AG20443 (cell line): ENCODE results near the gene FAAH2.
"Not testable (repeated sequence)": the region's sequence is repeated elsewhere in the genome, so short reads cannot be mapped to it uniquely, and the experiment has no call there.

Experiments used
- DNase-seq: peaks from one replicate; pipeline ENCODE4 v3.0.0; 2012; ENCODE audit warnings: low spot score, mixed read lengths

The FAAH2 gene, protein sequence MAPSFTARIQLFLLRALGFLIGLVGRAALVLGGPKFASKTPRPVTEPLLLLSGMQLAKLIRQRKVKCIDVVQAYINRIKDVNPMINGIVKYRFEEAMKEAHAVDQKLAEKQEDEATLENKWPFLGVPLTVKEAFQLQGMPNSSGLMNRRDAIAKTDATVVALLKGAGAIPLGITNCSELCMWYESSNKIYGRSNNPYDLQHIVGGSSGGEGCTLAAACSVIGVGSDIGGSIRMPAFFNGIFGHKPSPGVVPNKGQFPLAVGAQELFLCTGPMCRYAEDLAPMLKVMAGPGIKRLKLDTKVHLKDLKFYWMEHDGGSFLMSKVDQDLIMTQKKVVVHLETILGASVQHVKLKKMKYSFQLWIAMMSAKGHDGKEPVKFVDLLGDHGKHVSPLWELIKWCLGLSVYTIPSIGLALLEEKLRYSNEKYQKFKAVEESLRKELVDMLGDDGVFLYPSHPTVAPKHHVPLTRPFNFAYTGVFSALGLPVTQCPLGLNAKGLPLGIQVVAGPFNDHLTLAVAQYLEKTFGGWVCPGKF

GRCh38 chrX:57286507-57287251 is at the start of gene FAAH2:
TSS of gene FAAH2 (plus strand) at chrX:57286706. CDS start at chrX:57286826, 120 bp downstream.
- no peak for DNase-seq

DNA sequence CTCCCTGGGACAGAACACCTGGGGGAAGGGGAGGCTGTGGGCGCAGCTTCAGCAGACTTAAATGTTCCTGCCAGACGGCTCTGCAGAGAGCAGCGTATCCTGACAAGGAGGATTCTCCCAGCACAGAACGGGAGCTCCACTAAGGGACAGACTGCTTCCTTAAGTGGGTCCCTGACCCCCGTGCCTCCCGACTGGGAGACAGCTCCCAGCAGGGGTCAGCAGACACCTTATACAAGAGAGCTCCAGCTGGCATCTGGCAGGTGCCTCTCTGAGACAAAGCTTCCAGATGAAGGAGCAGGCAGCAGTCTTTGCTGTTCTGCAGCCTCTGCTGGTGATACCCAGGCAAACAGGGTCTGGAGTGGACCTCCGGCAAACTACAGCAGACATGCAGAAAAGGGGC is 44.5 kb upstream of the FAAH2 start:
- DNase-seq: no peak

- no peak for DNase-seq
Observed at GRCh38 chrX:57251965-57252364, 34.5 kb upstream of the FAAH2 start.

GRCh38 chrX:57265126-57265525 is 21.4 kb upstream of the FAAH2 start:
- DNase-seq: no peak

DNA sequence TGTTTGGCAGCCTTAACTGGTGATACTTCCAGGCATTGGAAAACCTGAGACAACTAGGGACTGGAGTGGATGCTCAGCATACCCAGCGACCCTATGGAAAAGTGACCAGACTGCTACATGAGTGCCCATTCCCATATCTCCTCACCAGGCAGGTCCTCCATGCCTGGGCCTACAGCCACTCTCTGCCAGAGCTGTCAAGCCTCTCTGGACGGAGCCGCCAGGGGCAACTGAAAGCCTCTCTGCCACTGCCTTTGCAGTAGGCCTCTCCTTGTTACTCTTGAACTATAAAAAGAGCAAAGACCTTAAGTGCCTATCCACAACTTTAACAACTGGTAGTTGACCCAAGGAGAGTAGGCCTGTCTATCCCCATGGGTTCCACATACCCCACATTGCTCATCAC is 20.2 kb upstream of the FAAH2 start:
- DNase-seq: no peak

DNA sequence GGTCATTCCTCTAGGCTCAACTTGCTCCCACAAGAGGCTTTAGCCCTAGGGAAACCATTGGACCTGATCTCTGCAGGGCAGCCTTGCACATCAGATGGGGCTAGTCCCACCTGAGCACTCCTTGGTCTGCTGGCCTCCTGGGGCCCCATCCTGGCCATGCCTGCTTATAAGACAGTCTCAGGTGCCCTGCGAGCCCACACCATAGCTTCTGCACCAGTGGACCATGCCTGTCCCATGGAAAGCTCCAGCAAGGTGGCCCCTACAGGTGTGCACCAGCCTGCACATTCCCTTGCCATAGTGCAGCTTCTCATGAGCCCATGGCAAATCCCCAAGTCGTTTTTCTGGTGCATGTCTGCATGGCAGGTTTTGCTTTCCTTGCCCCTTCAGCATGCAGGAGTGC is 19.6 kb upstream of the FAAH2 start:
- no peak for DNase-seq

DNA sequence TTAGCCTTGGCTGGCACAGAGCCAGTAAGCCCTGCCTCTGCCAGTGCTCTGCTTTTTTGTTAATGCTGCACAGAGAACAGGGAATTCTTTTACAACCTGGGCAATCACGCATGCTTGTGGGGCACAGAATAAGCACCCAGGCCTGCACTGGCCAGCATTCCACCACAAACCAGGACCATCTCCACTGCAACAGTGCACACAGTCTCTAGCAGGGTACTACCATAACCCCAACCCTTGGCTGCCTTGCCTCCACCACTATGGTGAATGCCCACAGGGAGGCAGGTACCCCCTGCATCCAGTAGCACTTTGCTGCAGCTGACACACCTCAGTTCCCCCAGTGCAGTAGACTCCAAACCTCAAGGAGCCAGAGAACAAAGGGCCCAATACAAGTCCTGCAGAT is 19.2 kb upstream of the FAAH2 start:
- DNase-seq: no peak

DNA sequence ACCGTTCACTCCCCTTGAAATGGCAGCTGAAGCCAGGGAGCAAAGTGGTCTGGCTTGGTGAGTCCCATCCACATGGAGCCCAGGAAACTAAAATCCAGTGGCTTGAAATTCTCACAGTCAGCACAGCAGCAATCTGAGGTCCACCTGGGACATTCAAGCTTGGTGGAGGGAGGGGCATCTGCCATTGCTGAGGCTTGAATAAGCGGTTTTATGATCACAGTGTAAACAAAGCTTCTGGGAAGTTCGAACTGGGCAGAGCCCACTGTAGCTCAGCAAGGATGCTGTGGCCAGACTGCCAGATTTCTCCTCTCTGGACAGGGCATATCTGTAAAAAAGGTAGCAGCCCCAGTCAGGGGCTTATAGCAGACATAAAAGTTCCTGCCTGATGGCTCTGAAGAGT is 15.5 kb upstream of the FAAH2 start:
- DNase-seq: no peak

GRCh38 chrX:57282568-57282967 is 3.9 kb upstream of the FAAH2 start:
- no peak for DNase-seq

GRCh38 chrX:57285001-57285400 is 1.5 kb upstream of the FAAH2 start:
- DNase-seq: no peak

GRCh38 chrX:57289089-57289488 is 2.6 kb downstream of the FAAH2 start:
- no peak for DNase-seq

- DNase-seq: no peak
Observed at GRCh38 chrX:57294961-57295360, 8.5 kb downstream of the FAAH2 start.

- not testable (repeated sequence) for DNase-seq
Observed at GRCh38 chrX:57295679-57296078, 9.2 kb downstream of the FAAH2 start.

DNA sequence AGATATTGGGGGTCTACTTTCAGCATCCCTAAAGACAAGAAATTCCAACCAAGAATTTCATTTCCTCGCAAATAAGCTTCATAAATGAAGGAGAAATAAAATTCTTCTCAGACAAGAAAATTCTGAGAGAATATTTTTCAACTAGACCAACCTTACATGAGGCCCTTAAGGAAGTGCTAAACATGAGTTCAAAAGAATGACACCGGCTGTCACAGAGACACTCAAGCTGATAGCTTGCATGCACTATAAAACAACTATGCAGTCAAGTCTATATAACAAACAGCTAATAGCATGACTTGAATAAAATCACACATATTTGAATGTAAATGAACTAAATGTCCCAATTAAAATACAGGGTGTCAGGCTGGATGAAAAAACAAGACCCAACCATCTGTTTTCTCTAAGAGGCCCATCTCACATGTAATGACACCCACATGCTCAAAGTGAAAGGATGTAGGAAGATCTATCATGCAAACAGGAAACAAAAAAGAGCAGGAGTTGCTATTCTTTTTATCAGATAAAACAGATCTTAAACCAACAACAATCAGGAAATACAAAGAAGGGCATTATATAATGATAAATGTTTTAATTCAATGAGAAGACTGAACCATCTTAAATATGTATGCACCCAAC is 27.2 kb downstream of the FAAH2 start:
- no peak for DNase-seq

- DNase-seq: no peak
Observed at GRCh38 chrX:57329008-57329407, 42.5 kb downstream of the FAAH2 start.

GRCh38 chrX:57335790-57336189 is 49.3 kb downstream of the FAAH2 start:
- DNase-seq: not testable (repeated sequence)

GRCh38 chrX:57353472-57354132 is 67.1 kb downstream of the FAAH2 start:
- DNase-seq: no peak

DNA sequence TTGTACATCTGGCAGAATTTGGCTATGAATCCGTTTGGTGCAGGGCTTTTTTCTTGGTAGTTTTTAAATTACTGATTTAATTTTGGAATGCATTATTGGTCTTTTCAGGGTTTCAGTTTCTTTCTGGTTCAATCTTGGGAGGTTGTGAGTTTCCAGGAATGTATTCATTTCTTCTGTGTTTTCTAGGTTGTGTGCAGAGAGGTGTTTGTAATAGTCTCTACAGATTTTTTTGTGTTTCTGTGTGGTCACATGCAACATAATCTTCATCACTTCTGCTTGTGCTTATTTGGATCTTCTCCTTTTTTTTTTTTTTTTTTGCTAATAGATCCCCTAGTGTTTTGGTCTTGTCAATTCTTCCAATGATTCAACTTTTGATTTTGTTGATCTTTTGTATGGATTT is 77.6 kb downstream of the FAAH2 start:
- DNase-seq: no peak

DNA sequence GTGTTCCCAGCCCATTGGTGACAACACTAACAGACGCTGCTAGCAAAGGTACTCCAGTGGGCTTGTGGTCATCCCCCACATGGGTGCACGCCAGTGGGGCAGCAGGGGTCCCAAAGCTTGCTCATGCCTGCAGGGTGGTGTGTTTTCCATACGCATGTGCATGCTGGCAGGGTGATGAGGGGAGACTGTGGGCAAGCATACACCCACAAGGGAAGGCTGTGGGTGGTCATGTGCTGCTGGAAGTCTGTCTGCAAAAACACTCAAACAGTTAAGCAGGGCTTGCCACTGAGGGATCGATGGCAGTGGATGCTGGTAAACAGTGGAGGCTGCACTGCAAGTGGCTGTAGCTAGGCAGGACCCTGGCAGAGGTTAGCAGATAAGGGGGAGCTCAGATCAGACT is 79.9 kb downstream of the FAAH2 start:
- no peak for DNase-seq

- no peak for DNase-seq
Observed at GRCh38 chrX:57367649-57368048, 81.1 kb downstream of the FAAH2 start.

DNA sequence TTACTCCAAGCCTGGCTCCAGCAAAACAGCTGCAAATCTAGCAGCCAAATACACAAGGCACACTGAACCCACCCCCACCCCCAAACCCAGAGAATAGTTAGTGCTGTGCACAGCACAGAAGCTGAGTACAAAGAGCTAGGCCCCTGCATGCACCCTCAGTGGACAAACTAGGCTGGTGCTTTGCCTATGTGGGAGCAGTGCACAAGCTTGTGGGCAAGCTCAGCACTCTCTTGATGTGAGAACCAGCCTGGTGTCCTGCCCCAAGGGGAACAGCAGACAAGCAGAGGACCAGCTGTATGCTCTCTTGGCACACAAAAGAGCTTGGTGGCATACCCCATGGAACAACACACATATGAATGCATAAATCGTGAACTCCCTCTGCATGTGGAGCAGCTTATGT is 81.7 kb downstream of the FAAH2 start:
- DNase-seq: no peak

DNA sequence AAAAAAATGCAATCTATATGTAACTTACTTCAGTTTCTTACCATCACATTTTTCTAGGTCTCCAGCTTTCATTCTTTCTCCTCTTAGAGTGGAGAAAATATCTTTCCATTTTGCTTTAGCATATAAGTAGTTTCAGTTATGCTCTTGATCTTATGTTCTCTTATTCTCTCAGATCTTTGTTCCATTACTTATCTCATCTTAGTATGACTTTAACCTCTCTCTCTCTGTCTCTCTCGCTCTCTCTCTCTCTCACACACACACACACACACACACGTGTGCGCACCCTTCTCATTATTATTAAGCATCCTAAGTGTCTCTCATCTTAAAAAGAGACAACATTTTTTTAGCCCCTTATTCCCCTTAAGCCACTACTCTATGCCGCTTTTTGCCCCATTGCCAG is 92.8 kb downstream of the FAAH2 start:
- DNase-seq: no peak
